Loucy (cell line): ENCODE results near the gene XRCC2.

Source experiments
- H2AFZ ChIP-seq: fragments of 200-600 bp; sonication (generic); 2 replicates; pipeline ENCODE4 v1.6.0; 2016; ENCODE audit warnings: antibody characterized with exemption, mild to moderate bottlenecking, low read length, moderate library complexity
- H3F3A ChIP-seq: fragments of 200-600 bp; 2 replicates; pipeline ENCODE4 v1.6.0; 2016; ENCODE audit warnings: antibody characterized with exemption, low read depth, mild to moderate bottlenecking
- H3K27me3 ChIP-seq: fragments of 200-600 bp; sonication (generic); 2 replicates; pipeline ENCODE4 v1.6.1; 2014; ENCODE audit warnings: low read length, mild to moderate bottlenecking; ENCODE audit not compliant: insufficient read depth, poor library complexity, severe bottlenecking
- H3K36me3 ChIP-seq: fragments of 200-600 bp; sonication (generic); 2 replicates; pipeline ENCODE4 v1.6.1; 2016; ENCODE audit warnings: low read length; ENCODE audit not compliant: insufficient read depth
- H3K4me1 ChIP-seq: fragments of 200-600 bp; sonication (generic); 2 replicates; pipeline ENCODE4 v1.5.1; 2014; ENCODE audit warnings: low read length, mild to moderate bottlenecking; ENCODE audit not compliant: insufficient read depth, poor library complexity, severe bottlenecking
- H3K4me2 ChIP-seq: fragments of 200-600 bp; sonication (generic); 2 replicates; pipeline ENCODE4 v1.6.0; 2014; ENCODE audit warnings: antibody characterized with exemption, low read length, low read depth, mild to moderate bottlenecking; ENCODE audit not compliant: poor library complexity, severe bottlenecking
- H3K4me3 ChIP-seq: fragments of 200-600 bp; sonication (generic); 2 replicates; pipeline ENCODE4 v1.5.1; 2014; ENCODE audit warnings: low read length, mild to moderate bottlenecking, mixed read lengths; ENCODE audit not compliant: poor library complexity, severe bottlenecking
- H3K79me2 ChIP-seq: fragments of 200-600 bp; sonication (generic); 2 replicates; pipeline ENCODE4 v1.6.1; 2014; ENCODE audit warnings: low read length; ENCODE audit not compliant: insufficient read depth
- H3K9ac ChIP-seq: fragments of 200-600 bp; sonication (generic); 2 replicates; pipeline ENCODE4 v1.6.0; 2014; ENCODE audit warnings: mild to moderate bottlenecking, low read depth, low read length, moderate library complexity; ENCODE audit not compliant: poor library complexity, severe bottlenecking
- H3K9me2 ChIP-seq: fragments of 200-600 bp; sonication (generic); replicated peaks from 2 replicates; pipeline ENCODE4 v1.6.1; 2016; ENCODE audit warnings: low read depth, low read length, mixed read lengths
- H3K9me3 ChIP-seq: fragments of 200-600 bp; sonication (generic); 2 replicates; pipeline ENCODE4 v1.6.1; 2014; ENCODE audit warnings: mild to moderate bottlenecking, antibody characterized with exemption, low read length, low read depth; ENCODE audit not compliant: insufficient read depth
- H4K20me1 ChIP-seq: fragments of 200-600 bp; sonication (generic); 2 replicates; pipeline ENCODE4 v1.6.0; 2014; ENCODE audit warnings: antibody characterized with exemption, low read length, mild to moderate bottlenecking; ENCODE audit not compliant: insufficient read depth, poor library complexity, severe bottlenecking
- EZH2phosphoT487 ChIP-seq: fragments of 200-600 bp; IDR thresholded peaks from 2 replicates; pipeline ENCODE4 v1.6.1; 2018; ENCODE audit warnings: antibody characterized with exemption, mild to moderate bottlenecking, moderate library complexity, borderline replicate concordance
- TF ChIP-seq, protein P1 (sequence below): fragments of 200-600 bp; sonication (generic); conservative IDR thresholded peaks from 2 replicates; pipeline ENCODE4 v1.5.1; 2014; ENCODE audit warnings: mild to moderate bottlenecking, antibody characterized with exemption, low read length

The XRCC2 gene

DNA sequence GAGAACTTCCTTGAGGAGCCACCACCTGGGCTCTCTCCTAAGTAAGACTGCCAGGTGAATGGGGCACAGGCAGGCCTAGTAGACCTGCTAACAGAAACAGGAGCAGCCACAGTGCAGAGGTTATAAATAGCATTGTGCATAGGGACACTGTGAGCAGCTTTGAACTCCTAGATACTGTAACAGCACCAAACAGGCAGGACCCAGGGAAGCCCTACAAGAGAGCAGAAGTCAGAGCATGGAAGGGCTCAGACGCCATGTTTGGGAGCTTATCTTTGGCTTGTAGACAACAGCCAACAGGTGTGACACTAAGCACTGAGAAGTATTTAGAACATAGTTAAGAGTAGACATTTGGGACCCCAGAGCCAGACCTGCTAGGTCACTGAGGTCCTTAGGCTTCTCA lies 14.5 kb downstream of the XRCC2 start:
- Histone ChIP-seq H3K36me3 (peaks cover 24% of the 10 kb centered on the region; the same call in 1 of the 2 replicates), H2AFZ (no peak overlapping the region)

DNA sequence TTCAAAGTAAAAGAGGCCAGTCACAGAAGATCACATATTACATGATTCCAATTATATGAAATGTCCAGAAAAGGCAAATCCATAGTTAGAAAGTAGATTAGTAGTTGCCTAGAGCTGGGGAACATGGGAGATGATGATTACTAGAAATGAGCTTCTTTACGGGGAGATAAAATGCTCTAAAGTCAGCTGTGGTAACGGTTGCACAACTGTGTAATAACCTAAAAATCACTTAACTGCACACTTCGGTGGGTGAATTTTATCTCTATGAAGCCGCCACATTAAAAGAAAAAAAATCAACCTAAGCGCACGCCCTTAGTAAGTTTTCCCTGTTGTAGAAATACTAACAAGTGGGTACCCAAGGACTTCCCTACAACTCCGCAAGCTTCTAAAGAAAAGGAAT lies 15.9 kb downstream of the XRCC2 start:
- H4K20me1 ChIP-seq, result no peaks in the 10 kb centered on the region
- H3F3A ChIP-seq, result no peaks in the 10 kb centered on the region
- H2AFZ ChIP-seq, result no peak overlapping the region
- no peak overlapping the region for H3K9ac ChIP-seq
- no peak overlapping the region for H3K4me2 ChIP-seq
- no peak overlapping the region for H3K4me3 ChIP-seq
- H3K36me3 ChIP-seq, result peaks cover 31% of the 10 kb centered on the region; the same call in 1 of the 2 replicates
- H3K27me3 ChIP-seq, result no peaks in the 10 kb centered on the region
- TF ChIP-seq, protein P1, sequence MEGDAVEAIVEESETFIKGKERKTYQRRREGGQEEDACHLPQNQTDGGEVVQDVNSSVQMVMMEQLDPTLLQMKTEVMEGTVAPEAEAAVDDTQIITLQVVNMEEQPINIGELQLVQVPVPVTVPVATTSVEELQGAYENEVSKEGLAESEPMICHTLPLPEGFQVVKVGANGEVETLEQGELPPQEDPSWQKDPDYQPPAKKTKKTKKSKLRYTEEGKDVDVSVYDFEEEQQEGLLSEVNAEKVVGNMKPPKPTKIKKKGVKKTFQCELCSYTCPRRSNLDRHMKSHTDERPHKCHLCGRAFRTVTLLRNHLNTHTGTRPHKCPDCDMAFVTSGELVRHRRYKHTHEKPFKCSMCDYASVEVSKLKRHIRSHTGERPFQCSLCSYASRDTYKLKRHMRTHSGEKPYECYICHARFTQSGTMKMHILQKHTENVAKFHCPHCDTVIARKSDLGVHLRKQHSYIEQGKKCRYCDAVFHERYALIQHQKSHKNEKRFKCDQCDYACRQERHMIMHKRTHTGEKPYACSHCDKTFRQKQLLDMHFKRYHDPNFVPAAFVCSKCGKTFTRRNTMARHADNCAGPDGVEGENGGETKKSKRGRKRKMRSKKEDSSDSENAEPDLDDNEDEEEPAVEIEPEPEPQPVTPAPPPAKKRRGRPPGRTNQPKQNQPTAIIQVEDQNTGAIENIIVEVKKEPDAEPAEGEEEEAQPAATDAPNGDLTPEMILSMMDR, result no peak
- TF ChIP-seq EZH2phosphoT487, result no peak
- H3K79me2 ChIP-seq, result peaks cover 22% of the 10 kb centered on the region; the same call in 1 of the 2 replicates
- no peaks in the 10 kb centered on the region for H3K4me1 ChIP-seq
- no peaks in the 10 kb centered on the region for H3K9me2 ChIP-seq
- no peaks in the 10 kb centered on the region for H3K9me3 ChIP-seq

More for the DNA sequence above, 14.5 kb downstream of the XRCC2 start:
- Histone ChIP-seq H4K20me1 (no peaks in the 10 kb centered on the region), H3F3A (no peaks in the 10 kb centered on the region), H3K27me3 (no peaks in the 10 kb centered on the region), H3K9me2 (no peaks in the 10 kb centered on the region), H3K79me2 (peaks cover 33% of the 10 kb centered on the region; the same call in 1 of the 2 replicates), H3K4me2 (no peak overlapping the region), H3K4me1 (no peaks in the 10 kb centered on the region), H3K9ac (no peak overlapping the region), H3K4me3 (no peak overlapping the region), H3K9me3 (no peaks in the 10 kb centered on the region)
- no peak for TF ChIP-seq EZH2phosphoT487
- TF ChIP-seq, protein P1, result no peak

- H3K4me1 ChIP-seq, result no peaks in the 10 kb centered on the region
- H2AFZ ChIP-seq, result no peak overlapping the region
- peaks cover 16% of the 10 kb centered on the region; the same call in 1 of the 2 replicates for H3K79me2 ChIP-seq
- no peaks in the 10 kb centered on the region for H3F3A ChIP-seq
- no peak overlapping the region for H3K9ac ChIP-seq
- no peaks in the 10 kb centered on the region for H3K27me3 ChIP-seq
- H3K9me2 ChIP-seq, result no peaks in the 10 kb centered on the region
- no peaks in the 10 kb centered on the region for H3K9me3 ChIP-seq
- TF ChIP-seq, protein P1, result no peak
- no peak for TF ChIP-seq EZH2phosphoT487
- H3K36me3 ChIP-seq, result peaks cover 53% of the 10 kb centered on the region; the same call in 1 of the 2 replicates
- no peak overlapping the region for H3K4me2 ChIP-seq
- H4K20me1 ChIP-seq, result no peaks in the 10 kb centered on the region
- no peak overlapping the region for H3K4me3 ChIP-seq
These were observed 21.0 kb downstream of the XRCC2 start for GRCh38 chr7:152654971-152655370.
